Hepatocyte (in vitro differentiated cells): ENCODE data around the gene AMH.

Experiments used
- EZH2 ChIP-seq: fragments of 200-600 bp; sonication (generic); IDR thresholded peaks from 2 replicates; pipeline ENCODE4 v1.6.1; 2016; ENCODE audit warnings: antibody characterized with exemption, mild to moderate bottlenecking, borderline replicate concordance
- EZH2phosphoT487 ChIP-seq: fragments of 200-600 bp; sonication (generic); IDR thresholded peaks from one replicate; pipeline ENCODE4 v1.6.1; 2018; ENCODE audit warnings: antibody characterized with exemption, mild to moderate bottlenecking, low read depth, moderate library complexity; ENCODE audit not compliant: unreplicated experiment, severe bottlenecking
- TF ChIP-seq, protein P1 (sequence below): fragments of 200-600 bp; sonication (generic); IDR thresholded peaks from 2 replicates; pipeline ENCODE4 v1.5.1; 2016; ENCODE audit warnings: antibody characterized with exemption, mild to moderate bottlenecking; ENCODE audit not compliant: poor library complexity

DNA sequence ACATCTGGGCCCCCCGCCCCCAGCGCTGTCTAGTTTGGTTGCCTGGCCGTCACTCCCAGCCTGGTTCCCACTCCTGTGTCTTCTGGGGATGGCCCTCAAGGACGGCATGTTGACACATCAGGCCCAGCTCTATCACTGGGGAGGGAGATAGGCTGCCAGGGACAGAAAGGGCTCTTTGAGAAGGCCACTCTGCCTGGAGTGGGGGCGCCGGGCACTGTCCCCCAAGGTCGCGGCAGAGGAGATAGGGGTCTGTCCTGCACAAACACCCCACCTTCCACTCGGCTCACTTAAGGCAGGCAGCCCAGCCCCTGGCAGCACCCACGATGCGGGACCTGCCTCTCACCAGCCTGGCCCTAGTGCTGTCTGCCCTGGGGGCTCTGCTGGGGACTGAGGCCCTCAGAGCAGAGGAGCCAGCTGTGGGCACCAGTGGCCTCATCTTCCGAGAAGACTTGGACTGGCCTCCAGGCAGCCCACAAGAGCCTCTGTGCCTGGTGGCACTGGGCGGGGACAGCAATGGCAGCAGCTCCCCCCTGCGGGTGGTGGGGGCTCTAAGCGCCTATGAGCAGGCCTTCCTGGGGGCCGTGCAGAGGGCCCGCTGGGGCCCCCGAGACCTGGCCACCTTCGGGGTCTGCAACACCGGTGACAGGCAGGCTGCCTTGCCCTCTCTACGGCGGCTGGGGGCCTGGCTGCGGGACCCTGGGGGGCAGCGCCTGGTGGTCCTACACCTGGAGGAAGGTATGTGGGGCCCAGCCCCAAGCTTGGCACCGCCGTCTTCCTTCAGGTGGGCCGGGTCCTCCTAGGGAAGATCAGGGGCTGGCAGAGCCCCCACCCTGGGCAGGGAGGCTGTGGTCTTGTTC is at the start of gene AMH:
- TF ChIP-seq, protein P1, sequence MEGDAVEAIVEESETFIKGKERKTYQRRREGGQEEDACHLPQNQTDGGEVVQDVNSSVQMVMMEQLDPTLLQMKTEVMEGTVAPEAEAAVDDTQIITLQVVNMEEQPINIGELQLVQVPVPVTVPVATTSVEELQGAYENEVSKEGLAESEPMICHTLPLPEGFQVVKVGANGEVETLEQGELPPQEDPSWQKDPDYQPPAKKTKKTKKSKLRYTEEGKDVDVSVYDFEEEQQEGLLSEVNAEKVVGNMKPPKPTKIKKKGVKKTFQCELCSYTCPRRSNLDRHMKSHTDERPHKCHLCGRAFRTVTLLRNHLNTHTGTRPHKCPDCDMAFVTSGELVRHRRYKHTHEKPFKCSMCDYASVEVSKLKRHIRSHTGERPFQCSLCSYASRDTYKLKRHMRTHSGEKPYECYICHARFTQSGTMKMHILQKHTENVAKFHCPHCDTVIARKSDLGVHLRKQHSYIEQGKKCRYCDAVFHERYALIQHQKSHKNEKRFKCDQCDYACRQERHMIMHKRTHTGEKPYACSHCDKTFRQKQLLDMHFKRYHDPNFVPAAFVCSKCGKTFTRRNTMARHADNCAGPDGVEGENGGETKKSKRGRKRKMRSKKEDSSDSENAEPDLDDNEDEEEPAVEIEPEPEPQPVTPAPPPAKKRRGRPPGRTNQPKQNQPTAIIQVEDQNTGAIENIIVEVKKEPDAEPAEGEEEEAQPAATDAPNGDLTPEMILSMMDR = no peak
- TF ChIP-seq EZH2 (no peak), EZH2phosphoT487 (no peak)
